ENCODE results near the gene JOSD1. TPM values are rescaled to one million over a fixed set of nuclear protein-coding genes. Genes with fewer than 3 reads are reported as not detected.

JOSD1 gene
- total and polyA plus RNA-seq, 2 donors (not counting 3 experiments of a cell fraction or from before 2014, with no cell fraction given): 61.7 to 73.1 TPM

GRCh38 chr22:38652859-38653258 lies 47.9 kb downstream of the JOSD1 start:
- TF ChIP-seq JUN (IDR thresholded peaks at IDR 0.05; ENCODE audit: borderline replicate concordance, insufficient read depth, insufficient read length, low read depth) (no peak), EZH2 (IDR thresholded peaks at IDR 0.05; ENCODE audit: borderline replicate concordance, low read depth, low read length, severe bottlenecking) (no peak), MYC (IDR thresholded peaks at IDR 0.05; ENCODE audit: low read depth, low read length) (no peak), POLR2A (IDR thresholded peaks at IDR 0.05; ENCODE audit: low read depth, low read length) (no peak), POLR2AphosphoS5 (IDR thresholded peaks at IDR 0.05; ENCODE audit: insufficient read depth, low read depth, low read length) (no peak), GATA2 (IDR thresholded peaks at IDR 0.05; ENCODE audit: insufficient read depth, insufficient read length, low read depth, low read length) (no peak), FOS (IDR thresholded peaks at IDR 0.05; ENCODE audit: borderline replicate concordance, insufficient read depth, low read length) (no peak)
- TF ChIP-seq, protein P1, sequence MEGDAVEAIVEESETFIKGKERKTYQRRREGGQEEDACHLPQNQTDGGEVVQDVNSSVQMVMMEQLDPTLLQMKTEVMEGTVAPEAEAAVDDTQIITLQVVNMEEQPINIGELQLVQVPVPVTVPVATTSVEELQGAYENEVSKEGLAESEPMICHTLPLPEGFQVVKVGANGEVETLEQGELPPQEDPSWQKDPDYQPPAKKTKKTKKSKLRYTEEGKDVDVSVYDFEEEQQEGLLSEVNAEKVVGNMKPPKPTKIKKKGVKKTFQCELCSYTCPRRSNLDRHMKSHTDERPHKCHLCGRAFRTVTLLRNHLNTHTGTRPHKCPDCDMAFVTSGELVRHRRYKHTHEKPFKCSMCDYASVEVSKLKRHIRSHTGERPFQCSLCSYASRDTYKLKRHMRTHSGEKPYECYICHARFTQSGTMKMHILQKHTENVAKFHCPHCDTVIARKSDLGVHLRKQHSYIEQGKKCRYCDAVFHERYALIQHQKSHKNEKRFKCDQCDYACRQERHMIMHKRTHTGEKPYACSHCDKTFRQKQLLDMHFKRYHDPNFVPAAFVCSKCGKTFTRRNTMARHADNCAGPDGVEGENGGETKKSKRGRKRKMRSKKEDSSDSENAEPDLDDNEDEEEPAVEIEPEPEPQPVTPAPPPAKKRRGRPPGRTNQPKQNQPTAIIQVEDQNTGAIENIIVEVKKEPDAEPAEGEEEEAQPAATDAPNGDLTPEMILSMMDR (IDR thresholded peaks at IDR 0.05; ENCODE audit: extremely low read depth in 1 of 2, insufficient read depth in 1 of 2, low read depth in 1 of 2, low read length in 2 of 2): no peak
- TF ChIP-seq, protein P2, sequence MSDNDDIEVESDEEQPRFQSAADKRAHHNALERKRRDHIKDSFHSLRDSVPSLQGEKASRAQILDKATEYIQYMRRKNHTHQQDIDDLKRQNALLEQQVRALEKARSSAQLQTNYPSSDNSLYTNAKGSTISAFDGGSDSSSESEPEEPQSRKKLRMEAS (IDR thresholded peaks at IDR 0.05; ENCODE audit: insufficient read depth, insufficient read length): no peak
- DNase-seq (ENCODE audit: low read depth, low spot score) (no peak), FAIRE-seq (no peak)
- Histone ChIP-seq H3K4me3 (replicated peaks in 1 of 3; ENCODE audit: insufficient read depth in 1 of 3, low read depth in 1 of 3, low read length in 3 of 3) (no peak overlapping the region), H2AFZ (ENCODE audit: low read depth, low read length) (no peak overlapping the region), H3K79me2 (ENCODE audit: control insufficient read depth, insufficient read depth, low read length) (peaks cover 6% of the 10 kb centered on the region), H3K9me3 (replicated peaks; ENCODE audit: control insufficient read depth, insufficient read depth, low read length) (no peaks in the 10 kb centered on the region), H4K20me1 (replicated peaks; ENCODE audit: control insufficient read depth, extremely low read depth, insufficient read depth, low read length) (no peaks in the 10 kb centered on the region), H3K4me2 (ENCODE audit: insufficient read depth, low read length) (no peak overlapping the region), H3K9me1 (replicated peaks; ENCODE audit: control insufficient read depth, extremely low read depth, insufficient read depth, low read length) (no peaks in the 10 kb centered on the region), H3K9ac (replicated peaks; ENCODE audit: extremely low read depth, insufficient read depth, low read length) (no peak overlapping the region), H3K27me3 (ENCODE audit: control insufficient read depth in 2 of 2, insufficient read depth in 2 of 2, low read length in 2 of 2) (no peaks in the 10 kb centered on the region), H3K36me3 (ENCODE audit: control insufficient read depth in 2 of 2, extremely low read depth in 1 of 2, insufficient read depth in 2 of 2, low read length in 2 of 2) (no peaks in the 10 kb centered on the region), H3K27ac (ENCODE audit: insufficient read depth, low read depth, low read length) (no peak overlapping the region), H3K4me1 (ENCODE audit: control insufficient read depth, extremely low read depth, insufficient read depth, low read length) (peaks cover 11% of the 10 kb centered on the region)
- POLR2A ChIA-PET: interaction anchor here (0.6 kb wide), 1 partner anchor 111 kb away, joined by 3 read pairs; no protein-coding TSS in a partner anchor
- dilution Hi-C loops (cut with MboI; ENCODE audit: extremely low pct_ligation_motif_present, low sequenced_read_pairs) (no loop called here), intact Hi-C loops (cut with micrococcal nuclease) (no loop called here)
- CTCF ChIA-PET: no interaction called here
- BruUV-seq (replicated peaks): no TSS peak
